ENCODE measurements around the gene TTPAL. TPM values are rescaled to one million over a fixed set of nuclear protein-coding genes. Genes with fewer than 3 reads are reported as not detected.
A peak's percentile ranks its signal among the peaks of the same experiment; 100 is the strongest.
"Not testable (repeated sequence)": the region's sequence is repeated elsewhere in the genome, so short reads cannot be mapped to it uniquely, and the experiment has no call there.

The TTPAL gene
- total RNA-seq, 4 donors from 2014 or later: 9.2 to 21.8 (median 13.8) TPM

DNA sequence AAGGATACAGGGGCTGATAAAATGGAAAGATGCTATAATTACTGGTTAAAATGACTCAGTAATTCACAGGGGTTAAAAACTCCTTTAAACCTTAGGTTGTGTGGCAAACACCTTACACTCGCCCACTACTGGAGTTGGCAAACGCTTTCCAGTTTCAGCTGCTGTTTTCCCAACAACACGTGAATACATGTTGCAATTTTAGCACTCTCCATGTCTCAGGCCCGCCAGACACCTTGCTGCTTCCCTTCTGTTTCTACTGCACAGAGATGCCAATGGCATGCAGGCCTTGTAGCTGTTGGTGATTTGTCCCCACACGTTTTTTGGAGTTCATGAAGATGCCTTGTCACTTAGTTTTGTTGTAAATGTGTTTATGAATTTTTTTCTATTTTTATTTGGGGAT lies 5.3 kb upstream of the TTPAL start:
- Histone ChIP-seq H3K4me1 (peaks cover 0 to 5% (median 0%) of the 10 kb centered on the region in 3 donors), H3K4me3 (no peak overlapping the region), H3K27me3 (peaks cover 9% of the 10 kb centered on the region), H3K27ac (no peak overlapping the region), H3K9me3 (no peaks in the 10 kb centered on the region), H3K36me3 (no peaks in the 10 kb centered on the region)
- TF ChIP-seq, protein P1, sequence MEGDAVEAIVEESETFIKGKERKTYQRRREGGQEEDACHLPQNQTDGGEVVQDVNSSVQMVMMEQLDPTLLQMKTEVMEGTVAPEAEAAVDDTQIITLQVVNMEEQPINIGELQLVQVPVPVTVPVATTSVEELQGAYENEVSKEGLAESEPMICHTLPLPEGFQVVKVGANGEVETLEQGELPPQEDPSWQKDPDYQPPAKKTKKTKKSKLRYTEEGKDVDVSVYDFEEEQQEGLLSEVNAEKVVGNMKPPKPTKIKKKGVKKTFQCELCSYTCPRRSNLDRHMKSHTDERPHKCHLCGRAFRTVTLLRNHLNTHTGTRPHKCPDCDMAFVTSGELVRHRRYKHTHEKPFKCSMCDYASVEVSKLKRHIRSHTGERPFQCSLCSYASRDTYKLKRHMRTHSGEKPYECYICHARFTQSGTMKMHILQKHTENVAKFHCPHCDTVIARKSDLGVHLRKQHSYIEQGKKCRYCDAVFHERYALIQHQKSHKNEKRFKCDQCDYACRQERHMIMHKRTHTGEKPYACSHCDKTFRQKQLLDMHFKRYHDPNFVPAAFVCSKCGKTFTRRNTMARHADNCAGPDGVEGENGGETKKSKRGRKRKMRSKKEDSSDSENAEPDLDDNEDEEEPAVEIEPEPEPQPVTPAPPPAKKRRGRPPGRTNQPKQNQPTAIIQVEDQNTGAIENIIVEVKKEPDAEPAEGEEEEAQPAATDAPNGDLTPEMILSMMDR (IDR thresholded peaks at IDR 0.05): no peak
- TF ChIP-seq EP300 (IDR thresholded peaks at IDR 0.05) (no peak), POLR2AphosphoS5 (IDR thresholded peaks at IDR 0.05) (no peak), POLR2A (IDR thresholded peaks at IDR 0.05) (no peak)
- no peak for ATAC-seq
- 52 to 55% methylated on average over 5 of the region's 5 CpGs for WGBS, 2 donors (ENCODE audit: low coverage in 1 of 2)

DNA sequence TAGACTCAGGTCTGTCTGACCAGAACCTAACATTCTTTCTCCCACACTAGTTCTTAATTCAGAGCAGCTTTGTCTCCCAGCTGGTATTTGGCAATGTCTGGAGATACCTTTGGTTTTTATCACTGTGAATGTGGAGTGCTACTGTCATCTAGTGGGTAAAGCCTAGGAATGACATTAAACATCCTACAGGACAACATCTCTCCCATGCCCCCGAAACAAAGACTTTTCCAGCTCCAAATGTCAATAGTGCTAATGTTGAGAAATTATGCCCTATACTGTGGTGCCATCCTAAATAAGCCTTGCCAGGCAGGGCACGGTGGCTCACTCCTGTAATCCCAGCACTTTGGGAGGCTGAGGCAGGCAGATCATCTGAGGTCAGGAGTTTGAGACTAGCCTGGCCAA lies 4.2 kb upstream of the TTPAL start:
- TF ChIP-seq EP300 (IDR thresholded peaks at IDR 0.05) (no peak), POLR2AphosphoS5 (IDR thresholded peaks at IDR 0.05) (no peak), POLR2A (IDR thresholded peaks at IDR 0.05) (no peak)
- TF ChIP-seq, protein P1 (IDR thresholded peaks at IDR 0.05): peak in 2 of 4 experiments; percentile 21 to 35
- 64% methylated on average over 1 of the region's 2 CpGs; no CpG with 5 or more reads in 1 of the 2 donors for WGBS, 2 donors (ENCODE audit: low coverage in 1 of 2)

DNA sequence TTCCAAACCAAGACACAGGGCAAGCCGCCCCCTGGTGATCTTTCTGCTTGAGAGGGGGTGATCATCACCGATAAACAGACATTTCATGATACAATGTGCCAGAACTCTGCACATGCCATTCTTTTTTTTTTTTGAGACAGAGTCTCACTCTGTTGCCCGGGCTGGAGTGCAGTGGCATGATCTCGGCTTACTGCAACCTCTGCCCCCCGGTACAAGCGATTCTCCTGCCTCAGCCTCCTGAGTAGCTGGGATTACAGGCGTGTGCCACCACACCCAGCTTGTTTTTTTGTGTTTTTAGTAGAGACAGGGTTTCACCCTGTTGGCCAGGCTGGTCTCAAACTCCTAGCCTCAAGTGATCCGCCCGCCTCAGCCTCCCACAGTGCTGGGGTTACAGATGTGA lies 3.4 kb upstream of the TTPAL start:
- 20 to 81% methylated on average over 1 to 5 of the region's 9 CpGs for WGBS, 2 donors (ENCODE audit: low coverage in 1 of 2)
- not testable (repeated sequence) for H3K9me3 ChIP-seq, H3K36me3 ChIP-seq, H3K27ac ChIP-seq, H3K27me3 ChIP-seq, ATAC-seq, H3K4me3 ChIP-seq
- H3K4me1 ChIP-seq: peaks cover 0 to 22% (median 0%) of the 10 kb centered on the region in 3 donors

More for the DNA sequence above, 4.2 kb upstream of the TTPAL start:
- Histone ChIP-seq H3K36me3 (no peaks in the 10 kb centered on the region), H3K4me1 (peaks cover 0 to 14% (median 0%) of the 10 kb centered on the region in 3 donors), H3K27ac (no peak overlapping the region), H3K9me3 (no peaks in the 10 kb centered on the region), H3K4me3 (no peak overlapping the region), H3K27me3 (peaks cover 9% of the 10 kb centered on the region)
- ATAC-seq: no peak

DNA sequence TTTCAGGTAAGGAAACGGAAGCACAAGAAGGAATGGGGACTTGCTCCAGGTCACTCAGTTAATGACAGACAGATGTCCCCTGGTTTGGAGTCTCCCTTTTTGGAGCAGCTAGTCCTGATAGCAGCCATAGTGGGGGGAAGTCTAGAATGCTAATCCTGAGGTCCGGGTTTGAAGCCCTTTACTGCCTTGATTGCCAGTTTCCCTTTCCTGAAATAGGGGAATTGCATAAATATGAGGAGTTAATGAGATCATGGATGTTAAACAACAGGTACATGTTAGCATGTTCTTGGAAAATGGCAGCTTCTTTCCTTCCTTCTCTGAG lies 341 bp upstream of the TTPAL start:
- Histone ChIP-seq H3K4me1 (peaks cover 0 to 22% (median 0%) of the 10 kb centered on the region in 3 donors), H3K27me3 (peaks cover 9% of the 10 kb centered on the region), H3K9me3 (no peaks in the 10 kb centered on the region), H3K27ac (peak overlapping the region; percentile 82 to 96 (median 92)), H3K4me3 (peak overlapping the region; percentile 84), H3K36me3 (peaks cover 0 to 9% of the 10 kb centered on the region in 2 donors)
- WGBS, 2 donors (ENCODE audit: low coverage in 1 of 2): 11 to 30% methylated on average over 2 of the region's 2 CpGs
- ATAC-seq: no peak
- TF ChIP-seq POLR2AphosphoS5 (IDR thresholded peaks at IDR 0.05): no peak
- TF ChIP-seq, protein P1 (IDR thresholded peaks at IDR 0.05): no peak
- no peak for TF ChIP-seq POLR2A (IDR thresholded peaks at IDR 0.05)
- TF ChIP-seq EP300 (IDR thresholded peaks at IDR 0.05): no peak

DNA sequence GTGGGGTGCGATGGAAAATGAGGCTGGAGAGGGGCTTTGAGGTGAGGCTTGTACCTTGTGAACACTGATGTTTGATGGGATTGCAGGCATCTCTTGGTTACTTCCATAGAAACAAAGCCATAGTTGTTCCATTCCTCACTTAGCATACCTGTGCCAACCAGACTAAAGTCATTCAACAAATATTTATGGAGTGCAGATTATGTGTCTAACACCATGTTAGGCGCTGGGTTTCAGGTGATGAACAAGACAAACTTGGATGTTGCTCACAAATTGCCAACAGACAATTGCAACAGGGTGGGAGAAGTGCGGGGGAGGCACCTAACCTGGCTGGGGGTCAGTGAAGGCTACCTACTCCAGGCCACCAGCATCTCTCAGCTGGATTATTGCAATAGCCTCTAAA lies 1.5 kb downstream of the TTPAL start:
- H3K4me1 ChIP-seq: peaks cover 0 to 22% (median 0%) of the 10 kb centered on the region in 3 donors
- peak overlapping the region in 1 of 2 donors; percentile 84 for H3K4me3 ChIP-seq
- H3K27ac ChIP-seq: peak overlapping the region in 2 of 4 donors; percentile 89 to 94
- TF ChIP-seq POLR2A (IDR thresholded peaks at IDR 0.05) (no peak), EP300 (IDR thresholded peaks at IDR 0.05) (no peak), POLR2AphosphoS5 (IDR thresholded peaks at IDR 0.05) (no peak)
- TF ChIP-seq, protein P1 (IDR thresholded peaks at IDR 0.05): no peak
- H3K27me3 ChIP-seq: peaks cover 6% of the 10 kb centered on the region
- H3K36me3 ChIP-seq: peaks cover 0 to 27% of the 10 kb centered on the region in 2 donors
- ATAC-seq: no peak
- H3K9me3 ChIP-seq: no peaks in the 10 kb centered on the region
- WGBS, 2 donors (ENCODE audit: low coverage in 1 of 2): 88 to 100% methylated on average over 1 to 3 of the region's 3 CpGs

Measured in gastroesophageal sphincter (tissue), 4 donors.